Smooth muscle cell of the coronary artery (primary cell): ENCODE results near the gene ZCCHC8. TPM values are rescaled to one million over a fixed set of nuclear protein-coding genes. Genes with fewer than 3 reads are reported as not detected.

Experiments
- total RNA-seq: library from RNA; depleted of rRNA; stranded (reverse); fragments of >200 nt; gene quantifications from 2 replicates; pipeline ENCODE4 v1.2.3, GENCODE V29; 2014; ENCODE audit warnings: low replicate concordance

The ZCCHC8 gene
- 8.4 and 10.4 TPM in 2 replicates for total RNA-seq

GRCh38 chr12:122500685-122501488 lies at the start of gene ZCCHC8:
ZCCHC8 (minus strand) TSS chr12:122500932; CDS start chr12:122500840, 92 bp downstream.

GRCh38 chr12:122526683-122527477 lies 26.1 kb upstream of the ZCCHC8 start, which contains the start of the genes KNTC1 and RSRC2:
KNTC1 (plus strand) TSS chr12:122527249; CDS start chr12:122530064, 2,815 bp downstream.
RSRC2 (minus strand) TSS chr12:122526936; CDS start chr12:122526853, 83 bp downstream.

GRCh38 chr12:122421821-122422729 lies 78.7 kb downstream of the ZCCHC8 start, which contains the start of gene CLIP1:
CLIP1 (minus strand) TSS chr12:122422669; CDS start chr12:122380452, 42,217 bp downstream.

Other genes starting within 250 kb of the ZCCHC8 start
- 10.9 and 14.3 TPM in 2 replicates for gene VPS33A, start 234.4 kb downstream of the ZCCHC8 start, total RNA-seq
- gene CLIP1, start 78.3 kb downstream of the ZCCHC8 start, total RNA-seq = 42.6 and 44.8 TPM in 2 replicates
- 39.9 and 46.9 TPM in 2 replicates for gene RSRC2, start 26.0 kb upstream of the ZCCHC8 start, total RNA-seq
- gene KNTC1, start 26.3 kb upstream of the ZCCHC8 start, total RNA-seq = 6.3 and 10.1 TPM in 2 replicates
- under 0.01 TPM in 1 of 2 replicates, not detected in the other for gene HCAR2, start 202.4 kb upstream of the ZCCHC8 start, total RNA-seq
- not detected in 2 replicates for gene HCAR3, start 215.9 kb upstream of the ZCCHC8 start, total RNA-seq
- gene HCAR1, start 229.9 kb upstream of the ZCCHC8 start, total RNA-seq = under 0.01 and 0.35 TPM in 2 replicates